ENCODE data around the gene ZNF496.

GRCh38 chr1:247291833-247292561, 39.7 kb downstream of the ZNF496 start:
- TF ChIP-seq CTCF (IDR thresholded peaks at IDR 0.05): no peak
- no peak for TF ChIP-seq REST (IDR thresholded peaks at IDR 0.05; ENCODE audit: insufficient read depth in 1 of 2, low read depth in 2 of 2, low read length in 1 of 2)
- no peak for TF ChIP-seq POLR2AphosphoS5 (IDR thresholded peaks at IDR 0.05; ENCODE audit: low read depth, low read length)
- no peak for TF ChIP-seq TCF7L2 (IDR thresholded peaks at IDR 0.05; ENCODE audit: low read depth, low read length)
- no peak for TF ChIP-seq SIN3A (IDR thresholded peaks at IDR 0.05; ENCODE audit: borderline replicate concordance, insufficient read depth, low read depth, low read length)
